GM12891 (cell line): ENCODE measurements around the gene LAD1.

Source experiments
- POLR2A ChIP-seq: IDR thresholded peaks from 2 replicates; pipeline ENCODE4 v1.6.1; 2011; ENCODE audit warnings: low read depth, low read length, control low read depth
- POU2F2 ChIP-seq: IDR thresholded peaks from 2 replicates; pipeline ENCODE4 v1.6.1; 2011; ENCODE audit warnings: low read depth, mild to moderate bottlenecking, control low read depth, low read length, moderate library complexity
- TAF1 ChIP-seq: IDR thresholded peaks from 2 replicates; pipeline ENCODE4 v1.6.1; 2011; ENCODE audit warnings: low read depth, low read length, control low read depth

- TF ChIP-seq POLR2A (no peak), TAF1 (no peak), POU2F2 (no peak)
Measured at GRCh38 chr1:201389051-201389450, 10.1 kb downstream of the LAD1 start.
